Right hindlimb (tissue), 1 donor: Measurements from ENCODE around the gene CLIP3.
"Not testable (repeated sequence)": the region's sequence is repeated elsewhere in the genome, so short reads cannot be mapped to it uniquely, and the experiment has no call there.

Experiments used
- DNase-seq: peaks from one replicate; pipeline ENCODE4 v3.0.0-alpha.2; 2018

CLIP3 gene, protein sequence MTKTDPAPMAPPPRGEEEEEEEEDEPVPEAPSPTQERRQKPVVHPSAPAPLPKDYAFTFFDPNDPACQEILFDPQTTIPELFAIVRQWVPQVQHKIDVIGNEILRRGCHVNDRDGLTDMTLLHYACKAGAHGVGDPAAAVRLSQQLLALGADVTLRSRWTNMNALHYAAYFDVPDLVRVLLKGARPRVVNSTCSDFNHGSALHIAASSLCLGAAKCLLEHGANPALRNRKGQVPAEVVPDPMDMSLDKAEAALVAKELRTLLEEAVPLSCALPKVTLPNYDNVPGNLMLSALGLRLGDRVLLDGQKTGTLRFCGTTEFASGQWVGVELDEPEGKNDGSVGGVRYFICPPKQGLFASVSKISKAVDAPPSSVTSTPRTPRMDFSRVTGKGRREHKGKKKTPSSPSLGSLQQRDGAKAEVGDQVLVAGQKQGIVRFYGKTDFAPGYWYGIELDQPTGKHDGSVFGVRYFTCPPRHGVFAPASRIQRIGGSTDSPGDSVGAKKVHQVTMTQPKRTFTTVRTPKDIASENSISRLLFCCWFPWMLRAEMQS

GRCh38 chr19:36032251-36033104 lies at the start of gene CLIP3:
CLIP3 (minus strand) TSS chr19:36032873; CDS start chr19:36032357, 516 bp downstream.
- peak; percentile 88 for DNase-seq

DNA sequence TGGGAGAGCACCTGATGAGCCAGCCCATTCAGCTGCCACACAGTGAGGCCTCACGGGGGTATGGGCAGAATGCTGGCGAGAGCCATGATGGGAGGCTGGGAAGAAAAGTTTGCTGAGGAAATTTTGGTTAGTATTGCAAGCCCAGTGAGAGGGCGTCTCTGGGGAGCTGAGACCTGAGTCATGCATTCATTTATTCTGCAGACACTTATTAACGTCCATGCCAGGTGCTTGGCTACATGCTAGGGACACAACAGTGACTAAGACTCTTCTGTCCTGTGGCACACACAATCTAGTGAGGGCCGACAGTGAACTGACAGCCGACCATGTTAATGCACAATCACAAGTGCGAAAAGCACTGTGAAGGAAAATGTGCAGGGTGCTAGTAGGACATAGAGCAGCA lies 49.2 kb upstream of the CLIP3 start:
- no peak for DNase-seq

DNA sequence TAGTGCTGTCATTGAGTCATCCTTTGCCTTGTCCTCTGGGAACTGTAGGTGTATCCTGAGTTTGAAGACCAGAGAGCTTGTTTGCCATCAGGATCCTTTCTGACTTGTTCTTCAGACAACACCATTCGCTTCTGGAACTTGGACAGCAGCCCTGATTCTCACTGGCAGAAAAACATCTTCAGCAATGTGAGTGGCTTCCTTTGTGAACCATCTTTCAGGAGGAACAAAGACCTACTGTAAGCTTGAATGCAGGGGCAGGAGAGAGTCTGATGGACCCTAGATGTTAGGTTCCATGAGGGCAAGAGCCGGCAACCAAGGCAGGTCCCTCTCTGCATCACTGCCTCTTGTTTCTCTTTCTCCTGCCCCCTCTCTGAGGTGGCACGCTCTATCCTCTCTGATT lies 48.7 kb upstream of the CLIP3 start:
- no peak for DNase-seq

DNA sequence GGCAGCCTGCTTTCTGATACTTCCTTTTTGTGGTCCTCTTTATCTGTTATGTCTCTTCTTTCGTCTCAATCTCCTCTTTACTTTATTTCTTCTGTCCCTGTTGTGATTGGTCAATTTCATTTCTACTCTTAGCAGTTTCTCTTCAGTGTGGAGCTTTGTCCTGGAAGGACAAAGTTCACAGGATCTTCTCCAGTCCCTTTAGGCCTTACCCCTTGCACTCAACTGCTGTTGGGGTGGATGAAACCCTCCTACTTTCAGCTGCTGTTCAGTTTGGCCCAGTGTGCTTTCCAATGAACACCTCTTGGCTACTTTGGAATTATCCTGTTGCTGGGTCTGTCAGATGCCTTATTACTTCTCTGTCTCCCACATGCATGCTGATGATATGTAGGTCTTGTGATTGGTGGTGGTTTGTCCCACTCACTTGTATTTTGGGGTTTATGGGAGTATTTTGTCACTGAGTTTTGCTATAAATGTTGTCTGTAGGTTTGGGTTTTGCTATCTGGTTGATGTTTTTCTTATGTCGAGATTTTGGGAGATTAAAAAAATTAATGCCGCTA lies 46.8 kb upstream of the CLIP3 start:
- DNase-seq = no peak

GRCh38 chr19:36073121-36073876 lies 40.6 kb upstream of the CLIP3 start:
- DNase-seq = no peak

DNA sequence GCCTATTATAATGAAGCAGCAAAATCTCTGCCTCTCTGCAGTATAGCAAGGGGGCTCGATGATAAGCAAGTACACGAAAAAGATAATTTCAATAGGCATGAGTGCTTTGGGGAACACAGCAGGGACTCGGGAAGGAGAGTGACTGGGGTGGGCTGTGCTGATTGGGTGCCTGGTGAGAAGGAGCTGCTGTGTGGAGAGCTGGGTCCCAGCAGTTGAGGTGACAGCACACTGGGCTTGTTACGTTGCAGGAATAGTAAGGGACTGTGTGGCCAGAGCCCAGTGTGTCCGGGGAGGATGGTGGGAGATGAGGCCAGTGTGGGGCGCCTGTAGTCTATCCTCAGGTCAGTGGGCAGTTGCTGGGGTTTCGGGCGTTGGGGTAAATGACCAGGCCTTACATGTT lies 39.4 kb upstream of the CLIP3 start:
- DNase-seq = no peak

GRCh38 chr19:36068810-36069499 lies 36.3 kb upstream of the CLIP3 start:
- not testable (repeated sequence) for DNase-seq

- no peak for DNase-seq
Observed at GRCh38 chr19:36067681-36068080, 35.0 kb upstream of the CLIP3 start.

- DNase-seq = no peak
Observed at GRCh38 chr19:36064826-36065225, 32.2 kb upstream of the CLIP3 start.

- no peak for DNase-seq
Observed at GRCh38 chr19:36061367-36061766, 28.7 kb upstream of the CLIP3 start.

- DNase-seq = no peak
Observed at GRCh38 chr19:36060430-36060829, 27.8 kb upstream of the CLIP3 start.

DNA sequence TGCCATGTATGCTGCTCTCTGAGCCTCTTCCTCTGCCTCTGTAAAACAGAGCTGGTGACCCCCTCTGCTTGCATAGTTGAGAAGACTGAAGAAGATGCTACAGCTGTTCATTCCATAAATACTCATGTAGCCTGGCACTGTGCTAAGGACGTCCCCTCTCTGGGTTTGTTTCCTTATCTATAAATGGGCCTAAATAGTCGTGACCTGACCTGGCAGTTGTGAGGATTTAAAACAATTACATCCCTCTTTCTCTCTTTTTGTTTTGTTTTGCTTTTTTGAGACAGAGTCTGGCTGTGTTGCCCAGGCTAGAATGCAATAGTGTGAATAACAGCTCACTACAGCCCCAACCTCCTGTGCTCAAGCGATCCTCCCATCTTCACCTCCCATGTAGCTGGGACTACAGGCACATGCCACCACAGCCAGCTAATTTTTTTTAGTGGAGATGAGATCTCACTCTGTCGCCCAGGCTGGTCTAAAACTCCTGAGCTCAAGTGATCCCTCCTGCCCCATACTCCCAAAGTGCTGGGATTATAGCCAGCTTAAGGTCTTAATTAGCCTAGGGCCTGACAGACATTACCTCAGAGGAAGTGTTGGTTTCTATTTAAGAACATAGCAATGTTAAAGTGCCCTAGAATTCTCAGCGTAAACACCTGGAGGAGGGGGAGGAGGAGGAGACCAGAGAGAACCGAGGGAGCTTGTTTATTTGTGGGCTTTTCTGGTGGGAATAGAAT lies 26.7 kb upstream of the CLIP3 start:
- DNase-seq = no peak

DNA sequence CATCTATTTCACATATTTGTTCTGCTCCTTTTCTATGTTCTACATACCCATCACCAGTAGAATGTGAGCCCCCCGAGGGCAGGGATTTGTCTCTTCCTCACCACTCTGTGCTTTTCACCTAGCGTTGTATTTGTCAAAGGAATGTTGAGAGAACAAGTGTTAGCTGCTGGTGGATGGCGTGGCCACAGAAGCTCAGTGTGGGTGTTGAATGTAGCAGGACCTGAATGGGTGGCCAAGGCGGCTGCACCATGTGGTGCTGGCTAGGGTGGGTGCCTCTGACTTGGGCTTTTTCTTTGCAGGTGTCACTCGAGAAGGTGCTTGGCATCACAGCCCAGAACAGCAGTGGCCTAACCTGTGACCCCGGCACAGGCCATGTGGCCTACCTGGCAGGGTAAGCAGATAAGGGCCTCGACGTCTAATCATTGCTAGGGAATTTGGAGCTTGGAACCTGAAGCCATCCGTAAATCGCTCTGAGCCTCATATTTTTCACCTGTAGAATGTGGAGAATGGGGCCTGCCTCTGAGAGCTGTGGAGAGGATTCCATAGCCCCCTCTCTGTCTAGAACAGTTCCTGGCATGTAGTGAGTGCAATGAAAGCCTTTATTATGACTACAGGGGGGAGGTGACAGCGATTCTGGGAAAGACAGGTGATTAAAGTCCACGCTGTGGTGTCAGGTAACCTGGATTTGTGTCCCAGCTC lies 26.0 kb upstream of the CLIP3 start:
- no peak for DNase-seq

DNA sequence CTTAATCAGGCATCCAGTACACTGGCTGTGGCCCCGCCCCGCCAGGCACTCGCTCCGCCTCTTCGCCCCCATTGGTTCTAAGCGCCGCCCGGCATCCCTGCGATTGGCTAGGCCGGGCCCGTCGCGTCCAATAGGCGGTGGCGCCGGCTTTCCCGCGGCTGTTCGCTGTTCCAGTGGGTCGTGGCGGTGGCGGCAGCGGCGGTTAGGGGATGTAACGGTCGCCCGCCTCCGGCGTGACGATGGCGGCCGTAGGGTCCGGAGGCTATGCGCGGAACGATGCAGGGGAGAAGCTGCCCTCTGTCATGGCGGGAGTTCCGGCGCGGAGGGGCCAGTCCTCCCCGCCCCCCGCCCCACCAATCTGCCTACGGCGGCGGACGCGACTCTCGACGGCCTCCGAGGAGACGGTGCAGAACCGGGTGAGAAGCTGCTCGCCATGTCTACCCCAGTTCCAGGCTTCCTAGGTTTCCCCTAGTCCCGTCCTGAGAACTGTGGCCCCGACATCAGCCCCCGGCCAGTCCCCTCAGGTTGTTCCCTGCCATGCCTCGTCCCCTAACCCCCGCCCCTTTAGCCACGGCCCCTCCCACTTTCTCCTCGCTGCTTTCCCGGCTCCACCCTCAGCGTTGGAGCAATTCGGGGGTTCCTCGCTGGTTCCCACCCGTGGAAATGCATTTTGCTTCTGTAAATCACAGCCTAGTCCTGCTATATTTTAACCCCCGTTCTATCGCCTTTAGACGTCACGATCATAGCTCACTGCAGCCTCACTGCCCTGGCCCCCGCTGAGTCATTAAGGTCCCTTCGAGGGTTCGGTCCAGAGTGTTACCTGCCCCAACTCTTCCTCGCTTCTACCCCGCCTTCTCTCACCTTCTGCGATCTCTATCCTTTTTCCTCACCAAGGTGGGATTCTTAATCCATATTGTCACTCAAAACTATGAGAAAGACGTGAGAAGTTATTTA lies 22.3 kb upstream of the CLIP3 start, which contains the start of gene WDR62:
Gene WDR62, plus strand, starts transcription at position 165 of the 954 bp plus-strand sequence. Its CDS starts 75 bp downstream, at position 240.
- DNase-seq = peak; percentile 96

- peak; percentile 100 for DNase-seq
Observed at GRCh38 chr19:36054119-36054732, 21.6 kb upstream of the CLIP3 start, which contains the start of gene THAP8. THAP8 (minus strand) TSS chr19:36054285; CDS start chr19:36054217, 68 bp downstream.

- DNase-seq = no peak
Observed at GRCh38 chr19:36051637-36052036, 19.0 kb upstream of the CLIP3 start.

DNA sequence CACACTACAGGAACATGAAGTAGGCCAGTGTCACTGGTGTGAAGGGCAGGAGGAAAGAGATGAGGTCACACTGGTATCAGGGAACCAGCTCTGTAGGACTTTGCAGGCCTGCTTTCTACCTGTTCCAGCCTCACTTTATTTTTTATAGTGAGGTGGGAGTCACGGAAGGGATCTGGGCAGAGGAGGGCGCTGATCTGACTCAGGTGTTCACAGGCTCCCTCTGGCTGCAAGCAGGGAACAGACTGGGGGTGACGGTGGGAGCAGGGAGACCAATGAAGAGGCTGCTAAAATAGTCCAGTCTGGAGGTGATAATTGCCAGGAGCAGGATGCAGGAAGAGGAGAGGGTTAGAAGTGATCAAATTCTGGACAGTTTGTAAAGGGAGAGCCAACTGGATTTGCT lies 18.6 kb upstream of the CLIP3 start:
- no peak for DNase-seq

- DNase-seq = no peak
Observed at GRCh38 chr19:36049080-36049698, 16.5 kb upstream of the CLIP3 start.
